Heart right ventricle (tissue), 16 donors: ENCODE results near the gene CFAP141. TPM values are rescaled to one million over a fixed set of nuclear protein-coding genes. Genes with fewer than 3 reads are reported as not detected.
"Not testable (repeated sequence)": the region's sequence is repeated elsewhere in the genome, so short reads cannot be mapped to it uniquely, and the experiment has no call there.

ENCODE experiments used
- ATAC-seq, 8 donors: fragments of 200-7000 bp; cut with Tn5 transposase; one replicate each; pipeline ENCODE4 v1.9.1; 2020; ENCODE audit warnings: mild to moderate bottlenecking in 8 of 8, moderate library complexity in 8 of 8, moderate number of reproducible peaks in 1 of 8
- DNase-seq, 2 donors: peaks; one replicate each; pipeline ENCODE4 v3.0.0-alpha.2; 2020
- H3K27ac ChIP-seq, 10 donors: fragments of 200-600 bp; sonication (generic) in 2 of 10; one replicate each; pipeline versions ENCODE4 v1.5.0 to v1.8.0; 2020 to 2022; ENCODE audit warnings: mild to moderate bottlenecking in 3 of 10
- H3K27me3 ChIP-seq, 7 donors: fragments of 200-600 bp; one replicate each; pipeline ENCODE4 v1.8.0; 2021 to 2022; ENCODE audit warnings: mild to moderate bottlenecking in 2 of 7
- H3K36me3 ChIP-seq, 9 donors: fragments of 200-600 bp; sonication (generic) in 1 of 9; one replicate each; pipeline versions ENCODE4 v1.5.0 to v1.8.0; 2020 to 2022; ENCODE audit warnings: mild to moderate bottlenecking in 2 of 9
- H3K4me1 ChIP-seq, 9 donors: fragments of 200-600 bp; sonication (generic) in 1 of 9; one replicate each; pipeline versions ENCODE4 v1.5.0 to v1.8.0; 2020 to 2022; ENCODE audit warnings: mild to moderate bottlenecking in 4 of 9
- H3K4me3 ChIP-seq, 10 donors: fragments of 200-600 bp; sonication (generic) in 2 of 10; one replicate each; pipeline versions ENCODE4 v1.5.0 to v1.8.0; 2020 to 2022; ENCODE audit warnings: mild to moderate bottlenecking in 7 of 10, moderate library complexity in 2 of 10
- H3K9me3 ChIP-seq, 11 donors: fragments of 200-600 bp in 10 of 11; sonication (generic) in 2 of 11; one replicate each; pipeline versions ENCODE4 v1.5.0 to v1.8.0; 2013 to 2022; ENCODE audit warnings: mild to moderate bottlenecking in 2 of 11, control low read depth in 1 of 11, moderate library complexity in 1 of 11
- CTCF ChIP-seq, 9 donors: fragments of 200-600 bp; sonication (generic) in 2 of 9; IDR thresholded peaks; one replicate each; pipeline versions ENCODE4 v1.5.0 to v1.8.0; 2021 to 2022; ENCODE audit warnings: antibody characterized with exemption in 9 of 9, mild to moderate bottlenecking in 5 of 9, moderate library complexity in 1 of 9
- WGBS, 2 donors: extraction: QIAGEN DNeasy Blood & Tissue Kit; methylation state at CpG; one replicate each; pipeline ENCODE4 v1.1.7; 2013; ENCODE audit warnings: inconsistent platforms in 1 of 2; 5-methylcytosine and 5-hydroxymethylcytosine counted together
- intact Hi-C, 10 donors: fragments of 100-400 bp; cut with DNase I; formaldehyde crosslinking; loops; one replicate each; pipeline versions ENCODE4 v1.11.1 to v1.14.2; 2022
- polyA plus RNA-seq, 2 donors: library from polyadenylated mRNA; stranded (reverse); fragments of 200-250 nt; gene quantifications; one replicate each; pipeline ENCODE4 v1.2.3, GENCODE V29; 2013
- total RNA-seq, 10 donors: library from RNA; stranded (reverse); fragmentation: NEBNext Ultra II Directional in 3 of 10; extraction: Animal tissue kit (Norgen Biotek cat#: 25700) in 3 of 10; gene quantifications; one replicate each; pipeline versions ENCODE4 v1.2.1 to v1.2.4, GENCODE V29; 2021 to 2023
- donor health status: Arrhythmogenic right ventricular cardiomyopathy.
- donor health status: ischemic (EF 13 %, LVEDD 7.1; RV severe dilation, severe dysfunction).
- donor health status: healthy with polysubstance abuse.
- donor health status: DM: no; HTN: yes; CAD: no.
- donor health status: DM: no; HTN: no; CAD: no.
- donor health status: ischemic (EF 25% LVEDD 6.9; RV normal size, moderate dysfunction).
- donor health status: ischemic (EF 25% LVEDD 5.7; RV mildly dilated, moderate dysfunction).
- donor health status: healthy.
- donor health status: DM: yes; HTN: yes; CAD: no.
- donor health status: Ischemic cardiomyopathy.
- donor health status: ischemic (EF 35%, LVEDD 5.7; RV mildly dilated, moderate dysfunction).
- donor health status: nonischemic (EF 11% LVEDD 7.7; RV severe dilation, severe dysfunction).
- donor health status: DM: yes; HTN: yes; CAD: no.
- donor health status: PGD.
- donor health status: ischemic (EF 29% LVEDD 5.4; RV normal size, mild dysfunction).
- donor health status: nonischemic (EF 23%, LVEDD 6.1; RV moderate dilation, normal function).

The CFAP141 gene
- total and polyA plus RNA-seq, 12 donors: 0.22 to 1.1 (median 0.92) TPM; not detected in 8

DNA sequence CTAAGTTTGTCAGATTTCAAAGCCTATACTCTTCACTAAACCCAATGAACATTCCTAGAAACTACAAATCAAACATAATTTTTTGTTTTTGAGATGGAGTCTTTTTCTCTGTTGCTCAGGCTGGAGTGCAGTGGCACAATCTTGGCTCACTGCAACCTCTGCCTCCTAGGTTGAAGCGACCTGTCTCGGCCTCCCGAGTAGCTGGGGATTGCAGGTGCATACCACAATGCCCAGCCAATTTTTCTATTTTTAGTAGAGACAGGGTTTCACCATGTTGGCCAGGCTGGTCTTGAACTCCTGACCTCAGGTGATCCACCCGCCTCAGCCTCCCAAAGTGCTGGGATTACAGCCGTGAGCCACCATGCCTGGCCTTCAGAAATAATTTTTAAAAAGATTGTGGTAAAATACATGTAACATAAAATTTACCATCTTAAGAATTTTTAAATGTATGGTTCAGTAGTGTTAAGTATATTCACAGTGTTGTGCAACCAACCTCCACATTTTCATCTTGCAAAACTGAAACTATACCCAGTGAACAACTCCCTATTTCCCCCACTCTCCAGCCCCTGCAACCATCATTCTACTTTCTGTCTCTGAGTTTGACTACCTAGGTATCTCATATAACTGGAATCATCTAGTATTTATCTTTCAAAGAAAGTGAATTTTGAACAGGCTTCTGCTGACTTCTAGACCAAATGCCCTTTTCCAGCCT, 2.7 kb upstream of the CFAP141 start:
- H3K27ac ChIP-seq: no peak overlapping the region
- H3K4me1 ChIP-seq: peaks cover 0 to 10% (median 4%) of the 10 kb centered on the region in 9 donors
- no peak for ATAC-seq

DNA sequence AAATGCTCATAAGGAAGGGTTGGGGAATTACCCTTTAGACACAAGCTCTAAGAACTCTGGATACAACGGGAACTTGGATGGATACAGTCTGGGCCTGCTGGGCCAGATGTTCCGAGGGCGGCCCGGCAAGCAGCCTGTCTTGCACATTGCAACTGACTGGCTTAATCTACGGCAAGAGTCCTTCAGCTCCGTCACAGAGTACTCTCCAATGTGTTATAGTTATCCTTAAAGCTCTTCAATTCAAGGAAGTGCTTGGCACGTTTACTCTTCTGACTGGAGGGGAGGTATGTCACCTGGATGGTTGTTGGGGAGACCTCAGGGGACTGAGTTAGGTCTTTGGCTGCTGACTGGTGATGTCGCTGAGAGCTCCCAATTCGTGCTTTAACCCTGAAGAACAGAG, 1.1 kb upstream of the CFAP141 start:
- no peaks in the 10 kb centered on the region for H3K27me3 ChIP-seq

More for the DNA sequence above, 2.7 kb upstream of the CFAP141 start:
- DNase-seq: no peak
- TF ChIP-seq CTCF (IDR thresholded peaks at IDR 0.05): no peak
- intact Hi-C loops: loop anchor here in 2 of 10 donors (10.0 kb wide), 1 partner anchor 56 kb away; no protein-coding TSS in a partner anchor
- H3K27me3 ChIP-seq: no peaks in the 10 kb centered on the region
- no peaks in the 10 kb centered on the region for H3K9me3 ChIP-seq
- no peak overlapping the region for H3K4me3 ChIP-seq
- peaks cover 3 to 96% (median 81%) of the 10 kb centered on the region in 9 donors for H3K36me3 ChIP-seq
- 65 to 80% methylated on average over 5 of the region's 5 CpGs for WGBS, 2 donors

GRCh38 chr1:154205778-154206177, 355 bp downstream of the CFAP141 start:
- intact Hi-C loops: loop anchor here in 2 of 10 donors (10.0 kb wide), 1 partner anchor 59 kb away; no protein-coding TSS in a partner anchor
- not testable (repeated sequence) for DNase-seq, ATAC-seq, H3K27ac ChIP-seq, H3K4me1 ChIP-seq, H3K9me3 ChIP-seq, H3K4me3 ChIP-seq, H3K27me3 ChIP-seq
- peaks cover 0 to 65% (median 51%) of the 10 kb centered on the region in 9 donors for H3K36me3 ChIP-seq
- 94 to 95% methylated on average over 11 of the region's 11 CpGs for WGBS, 2 donors

More for the DNA sequence above, 1.1 kb upstream of the CFAP141 start:
- no peak overlapping the region for H3K27ac ChIP-seq
- no peaks in the 10 kb centered on the region for H3K9me3 ChIP-seq
- TF ChIP-seq CTCF (IDR thresholded peaks at IDR 0.05): no peak
- H3K4me1 ChIP-seq: peaks cover 0 to 5% (median 0%) of the 10 kb centered on the region in 9 donors
- ATAC-seq (no peak), DNase-seq (no peak)
- peaks cover 3 to 80% (median 65%) of the 10 kb centered on the region in 9 donors for H3K36me3 ChIP-seq
- intact Hi-C loops: loop anchor here in 2 of 10 donors (10.0 kb wide), 1 partner anchor 58 kb away; no protein-coding TSS in a partner anchor
- 82 to 85% methylated on average over 9 of the region's 9 CpGs for WGBS, 2 donors
- no peak overlapping the region for H3K4me3 ChIP-seq

- Histone ChIP-seq H3K9me3 (no peaks in the 10 kb centered on the region), H3K4me3 (no peak overlapping the region), H3K27me3 (no peaks in the 10 kb centered on the region), H3K36me3 (peaks cover 0 to 3% (median 0%) of the 10 kb centered on the region in 9 donors), H3K4me1 (peaks cover 0 to 8% (median 4%) of the 10 kb centered on the region in 9 donors), H3K27ac (no peak overlapping the region)
- DNase-seq: no peak
- intact Hi-C loops: loop anchor here in 6 of 10 donors (1.0 to 10.0 kb wide), 5 partner anchors 67 to 135 kb away; partner anchors contain the start of gene HAX1 (in 5 of the 6)
- TF ChIP-seq CTCF (IDR thresholded peaks at IDR 0.05): no peak
- peak in 6 of 8 donors; percentile 14 to 29 (median 22) for ATAC-seq
- 91 to 97% methylated on average over 3 of the region's 3 CpGs for WGBS, 2 donors
Measured at GRCh38 chr1:154199563-154199879, 6.6 kb downstream of the CFAP141 start.
